ENCODE results near the gene TBKBP1.

The TBKBP1 gene

GRCh38 chr17:47697906-47698711 lies 4.1 kb downstream of the TBKBP1 start:
- no peak for DNase-seq

- peak in 46 of 58 donors; percentile 8 to 66 (median 38) for DNase-seq
Observed at GRCh38 chr17:47698749-47699535, 5.0 kb downstream of the TBKBP1 start.

GRCh38 chr17:47699536-47699840 lies 5.5 kb downstream of the TBKBP1 start:
- no peak for DNase-seq

GRCh38 chr17:47700471-47701449 lies 6.8 kb downstream of the TBKBP1 start:
- no peak for DNase-seq

- no peak for DNase-seq
Observed at GRCh38 chr17:47701608-47702007, 7.6 kb downstream of the TBKBP1 start.

- no peak for DNase-seq
Observed at GRCh38 chr17:47702391-47702995, 8.5 kb downstream of the TBKBP1 start.

- no peak for DNase-seq
Observed at GRCh38 chr17:47703191-47703591, 9.2 kb downstream of the TBKBP1 start.

- DNase-seq, result no peak
Observed at GRCh38 chr17:47703671-47704070, 9.7 kb downstream of the TBKBP1 start.

- no peak for DNase-seq
Observed at GRCh38 chr17:47704116-47704515, 10.2 kb downstream of the TBKBP1 start.

- no peak for DNase-seq
Observed at GRCh38 chr17:47704736-47705135, 10.8 kb downstream of the TBKBP1 start.

- DNase-seq, result no peak
Observed at GRCh38 chr17:47705536-47706530, 11.9 kb downstream of the TBKBP1 start.

GRCh38 chr17:47707056-47707804 lies 13.3 kb downstream of the TBKBP1 start:
- peak in 25 of 58 donors; percentile 11 to 88 (median 43) for DNase-seq

- DNase-seq, result no peak
Observed at GRCh38 chr17:47707884-47708283, 13.9 kb downstream of the TBKBP1 start.

GRCh38 chr17:47708312-47708863 lies 14.4 kb downstream of the TBKBP1 start:
- DNase-seq, result no peak

- DNase-seq, result peak in 10 of 58 donors; percentile 4 to 58 (median 30)
Observed at GRCh38 chr17:47708864-47709541, 15.0 kb downstream of the TBKBP1 start.

GRCh38 chr17:47709594-47709993 lies 15.6 kb downstream of the TBKBP1 start:
- no peak for DNase-seq

GRCh38 chr17:47711366-47712099 lies 17.6 kb downstream of the TBKBP1 start:
- DNase-seq, result no peak

All from anterior cingulate cortex (tissue), 58 donors.